ENCODE results near the gene UBE2S.

Gene UBE2S

GRCh38 chr19:55437410-55437809 lies 29.8 kb upstream of the UBE2S start:
- TF ChIP-seq, protein P1, sequence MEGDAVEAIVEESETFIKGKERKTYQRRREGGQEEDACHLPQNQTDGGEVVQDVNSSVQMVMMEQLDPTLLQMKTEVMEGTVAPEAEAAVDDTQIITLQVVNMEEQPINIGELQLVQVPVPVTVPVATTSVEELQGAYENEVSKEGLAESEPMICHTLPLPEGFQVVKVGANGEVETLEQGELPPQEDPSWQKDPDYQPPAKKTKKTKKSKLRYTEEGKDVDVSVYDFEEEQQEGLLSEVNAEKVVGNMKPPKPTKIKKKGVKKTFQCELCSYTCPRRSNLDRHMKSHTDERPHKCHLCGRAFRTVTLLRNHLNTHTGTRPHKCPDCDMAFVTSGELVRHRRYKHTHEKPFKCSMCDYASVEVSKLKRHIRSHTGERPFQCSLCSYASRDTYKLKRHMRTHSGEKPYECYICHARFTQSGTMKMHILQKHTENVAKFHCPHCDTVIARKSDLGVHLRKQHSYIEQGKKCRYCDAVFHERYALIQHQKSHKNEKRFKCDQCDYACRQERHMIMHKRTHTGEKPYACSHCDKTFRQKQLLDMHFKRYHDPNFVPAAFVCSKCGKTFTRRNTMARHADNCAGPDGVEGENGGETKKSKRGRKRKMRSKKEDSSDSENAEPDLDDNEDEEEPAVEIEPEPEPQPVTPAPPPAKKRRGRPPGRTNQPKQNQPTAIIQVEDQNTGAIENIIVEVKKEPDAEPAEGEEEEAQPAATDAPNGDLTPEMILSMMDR (conservative IDR thresholded peaks at IDR 0.05), result no peak
- no peak for TF ChIP-seq ZFX (IDR thresholded peaks at IDR 0.05)
- no peak overlapping the region for H3K27ac ChIP-seq

DNA sequence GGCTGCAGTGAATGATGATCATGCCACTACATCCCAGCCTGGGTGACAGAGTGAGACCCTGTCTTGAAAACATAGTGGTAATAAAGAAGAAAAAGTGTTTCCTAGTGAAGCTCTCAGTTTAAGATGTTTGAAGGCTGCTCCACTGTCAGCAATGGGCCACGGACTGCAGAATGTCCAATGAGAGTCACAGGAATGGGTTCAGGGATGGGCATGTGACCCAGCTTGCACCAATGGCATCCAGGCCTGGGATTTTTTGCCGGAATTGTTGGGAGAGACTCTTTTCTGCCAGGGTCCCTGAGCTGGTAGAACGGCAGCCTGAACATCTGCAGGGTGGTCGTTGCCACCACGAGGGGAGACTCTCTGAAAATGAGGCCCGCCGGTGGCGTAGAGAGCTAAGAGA lies 29.3 kb upstream of the UBE2S start:
- no peak overlapping the region for H3K27ac ChIP-seq
- TF ChIP-seq, protein P1 (conservative IDR thresholded peaks at IDR 0.05), result no peak
- TF ChIP-seq ZFX (IDR thresholded peaks at IDR 0.05), result no peak

DNA sequence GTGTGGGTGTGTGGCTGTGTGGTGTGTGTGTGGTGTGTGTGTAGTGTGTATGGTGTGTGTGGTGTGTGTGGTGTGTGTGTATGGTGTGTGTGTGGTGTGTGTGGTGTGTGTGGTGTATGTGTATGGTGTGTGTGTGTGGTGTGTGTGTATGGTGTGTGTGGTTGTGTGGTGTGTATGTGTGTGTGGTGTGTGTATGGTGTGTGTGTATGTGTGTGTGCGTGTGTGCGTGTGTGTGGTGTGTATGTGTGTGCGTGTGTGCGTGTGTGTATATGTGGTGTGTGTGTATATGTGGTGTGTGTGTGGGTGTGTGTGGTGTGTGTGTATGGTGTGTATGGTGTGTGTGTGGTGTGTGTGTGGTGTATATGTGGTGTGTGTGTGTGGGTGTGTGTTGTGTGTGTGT lies 27.4 kb upstream of the UBE2S start:
- TF ChIP-seq, protein P1 (conservative IDR thresholded peaks at IDR 0.05), result no peak
- no peak for TF ChIP-seq ZFX (IDR thresholded peaks at IDR 0.05)
- H3K27ac ChIP-seq, result no peak overlapping the region

- no peak overlapping the region for H3K27ac ChIP-seq
- no peak for TF ChIP-seq ZFX (IDR thresholded peaks at IDR 0.05)
- TF ChIP-seq, protein P1 (conservative IDR thresholded peaks at IDR 0.05), result no peak
Measured at GRCh38 chr19:55434356-55434919, 26.9 kb upstream of the UBE2S start.

DNA sequence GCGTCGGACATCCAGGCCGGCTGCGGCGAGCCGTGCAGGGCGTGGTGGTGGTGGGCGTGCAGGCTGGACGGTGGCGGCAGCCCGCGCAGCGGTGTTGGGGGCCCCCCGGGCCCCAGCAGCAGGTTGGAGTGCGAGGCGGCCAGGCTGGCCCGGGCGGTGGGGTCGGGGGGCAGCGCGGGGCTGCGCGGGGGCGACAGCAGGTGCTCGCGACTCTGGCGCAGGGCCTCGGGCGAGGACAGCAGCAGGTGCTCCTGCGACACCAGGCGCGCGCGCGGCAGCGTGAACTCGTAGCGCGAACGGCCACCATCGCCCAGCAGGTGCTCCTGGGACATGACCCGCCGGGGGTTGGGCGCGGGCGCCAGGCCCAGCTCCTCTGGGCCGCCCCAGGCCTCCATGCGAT lies 25.7 kb upstream of the UBE2S start:
- no peak for TF ChIP-seq ZFX (IDR thresholded peaks at IDR 0.05)
- no peak overlapping the region for H3K27ac ChIP-seq

DNA sequence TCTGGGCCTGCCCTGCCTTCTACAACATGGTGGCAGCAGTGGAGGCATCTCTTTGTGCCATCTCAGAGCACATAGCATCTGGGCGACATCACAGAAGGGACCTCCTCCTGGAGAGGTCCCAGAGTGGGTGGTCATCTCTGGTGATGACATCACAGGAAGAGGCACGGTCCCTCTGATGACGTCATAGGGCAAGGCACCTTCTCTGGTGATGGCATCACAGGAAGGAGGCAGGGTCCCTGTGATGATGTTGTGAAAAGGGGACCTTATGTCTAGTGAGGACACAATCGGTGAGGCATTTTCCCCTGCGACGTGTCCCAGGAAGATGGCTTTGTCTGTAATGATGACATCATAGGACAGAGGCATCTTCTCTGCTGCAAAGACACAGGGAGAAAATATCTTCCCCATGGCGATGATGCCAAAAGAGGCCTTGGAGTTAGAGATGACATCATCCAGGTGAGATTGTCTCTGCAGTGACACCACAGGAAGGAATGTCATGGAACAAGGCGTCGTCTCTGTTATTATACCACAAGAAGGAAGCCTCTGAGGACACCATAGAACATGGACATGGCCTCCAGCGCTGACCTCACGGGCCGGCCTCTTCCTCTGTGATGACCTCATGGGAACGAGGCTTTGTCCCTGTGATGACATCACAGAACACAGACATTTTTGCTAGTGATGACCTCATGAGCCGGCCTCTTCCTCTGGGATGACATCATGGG lies 24.8 kb upstream of the UBE2S start:
- TF ChIP-seq, protein P1 (conservative IDR thresholded peaks at IDR 0.05), result no peak
- TF ChIP-seq ZFX (IDR thresholded peaks at IDR 0.05), result no peak
- H3K27ac ChIP-seq, result no peak overlapping the region

- no peak overlapping the region for H3K27ac ChIP-seq
- TF ChIP-seq, protein P1 (conservative IDR thresholded peaks at IDR 0.05), result no peak
Measured at GRCh38 chr19:55431183-55431582, 23.6 kb upstream of the UBE2S start.

GRCh38 chr19:55426042-55426441 lies 18.5 kb upstream of the UBE2S start:
- H3K27ac ChIP-seq, result no peak overlapping the region
- TF ChIP-seq, protein P1 (conservative IDR thresholded peaks at IDR 0.05), result no peak
- TF ChIP-seq ZFX (IDR thresholded peaks at IDR 0.05), result no peak

Data from C4-2B (cell line).